Right renal pelvis (tissue), 4 donors: ENCODE measurements around the gene SCAMP2. TPM values are rescaled to one million over a fixed set of nuclear protein-coding genes. Genes with fewer than 3 reads are reported as not detected.

Experiments
- DNase-seq, 4 donors: peaks; one replicate each; pipeline ENCODE4 v3.0.0-alpha.2; 2013; ENCODE audit warnings: low read depth in 4 of 4, low spot score in 3 of 4, missing footprints in 1 of 4
- polyA plus RNA-seq, 4 donors: library from polyadenylated mRNA; unstranded; fragments of 120-200 nt; gene quantifications; one replicate each; pipeline ENCODE4 v1.2.1, GENCODE V29; 2013; ENCODE audit not compliant: insufficient read length in 4 of 4

SCAMP2 gene
- polyA plus RNA-seq, 4 donors, result 76.5 to 84.0 (median 80.3) TPM

- no peak for DNase-seq
These were observed 49.8 kb downstream of the SCAMP2 start for GRCh38 chr15:74823324-74823723.

GRCh38 chr15:74822233-74822632 is 50.9 kb downstream of the SCAMP2 start:
- DNase-seq, result no peak

GRCh38 chr15:74821790-74822158 is 51.4 kb downstream of the SCAMP2 start:
- no peak for DNase-seq

- no peak for DNase-seq
These were observed 51.9 kb downstream of the SCAMP2 start for GRCh38 chr15:74821091-74821789.

- DNase-seq, result no peak
These were observed 53.1 kb downstream of the SCAMP2 start for GRCh38 chr15:74820056-74820455.

GRCh38 chr15:74817370-74817737 is 55.8 kb downstream of the SCAMP2 start:
- no peak for DNase-seq

- DNase-seq, result no peak
These were observed 56.4 kb downstream of the SCAMP2 start for GRCh38 chr15:74816624-74817369.

- no peak for DNase-seq
These were observed 57.2 kb downstream of the SCAMP2 start for GRCh38 chr15:74815961-74816360.

GRCh38 chr15:74815121-74815934 is 57.8 kb downstream of the SCAMP2 start:
- DNase-seq, result no peak

GRCh38 chr15:74812533-74812932 is 60.6 kb downstream of the SCAMP2 start, which contains the start of gene LMAN1L:
TSS of gene LMAN1L (plus strand) at chr15:74812835. CDS start at chr15:74812855, 20 bp downstream.
- no peak for DNase-seq

- no peak for DNase-seq
These were observed 63.2 kb downstream of the SCAMP2 start for GRCh38 chr15:74809956-74810355.

- DNase-seq, result no peak
These were observed 63.9 kb downstream of the SCAMP2 start for GRCh38 chr15:74809242-74809641.

GRCh38 chr15:74808840-74809229 is 64.3 kb downstream of the SCAMP2 start:
- no peak for DNase-seq

GRCh38 chr15:74808078-74808839 is 64.9 kb downstream of the SCAMP2 start:
- DNase-seq, result no peak

- no peak for DNase-seq
These were observed 65.9 kb downstream of the SCAMP2 start for GRCh38 chr15:74807282-74807681.

- DNase-seq, result no peak
These were observed 68.2 kb downstream of the SCAMP2 start for GRCh38 chr15:74804935-74805334.

- no peak for DNase-seq
These were observed 70.2 kb downstream of the SCAMP2 start for GRCh38 chr15:74802862-74803447.

GRCh38 chr15:74802290-74802689 is 70.9 kb downstream of the SCAMP2 start:
- DNase-seq, result no peak

- DNase-seq, result no peak
These were observed 71.7 kb downstream of the SCAMP2 start for GRCh38 chr15:74801311-74801997.
